GM23338 (cell line): ENCODE data around the gene STOM. TPM values are rescaled to one million over a fixed set of nuclear protein-coding genes. Genes with fewer than 3 reads are reported as not detected.

Source experiments
- ATAC-seq: fragments of 200-7000 bp; cut with Tn5 transposase; 3 replicates; pipeline ENCODE4 v1.9.1; 2020
- DNase-seq: peaks from one replicate; pipeline ENCODE4 v3.0.0-alpha.2; 2015; ENCODE audit warnings: low spot score
- H2AFZ ChIP-seq: fragments of 200-600 bp; sonication (generic); 2 replicates; pipeline ENCODE4 v1.8.0; 2016; ENCODE audit warnings: antibody characterized with exemption, mild to moderate bottlenecking, moderate library complexity
- H3F3A ChIP-seq: fragments of 200-600 bp; sonication (generic); replicated peaks from 2 replicates; pipeline ENCODE4 v1.8.0; 2017; ENCODE audit warnings: antibody characterized with exemption, mixed run types, low read depth
- H3K27ac ChIP-seq: fragments of 200-600 bp; sonication (generic); 2 replicates; pipeline ENCODE4 v1.6.1; 2016; ENCODE audit warnings: low read depth
- H3K27me3 ChIP-seq: fragments of 200-600 bp; sonication (generic); 2 replicates; pipeline ENCODE4 v1.8.0; 2016; ENCODE audit warnings: mild to moderate bottlenecking, mixed run types, moderate library complexity; ENCODE audit not compliant: insufficient read depth
- H3K36me3 ChIP-seq: fragments of 200-600 bp; sonication (generic); 2 replicates; pipeline ENCODE4 v1.8.0; 2016; ENCODE audit warnings: mild to moderate bottlenecking; ENCODE audit not compliant: insufficient read depth
- H3K4me1 ChIP-seq: fragments of 200-600 bp; sonication (generic); 2 replicates; pipeline ENCODE4 v1.8.0; 2016; ENCODE audit warnings: mild to moderate bottlenecking, moderate library complexity; ENCODE audit not compliant: insufficient read depth
- H3K4me2 ChIP-seq: fragments of 200-600 bp; sonication (generic); 2 replicates; pipeline ENCODE4 v1.7.1; 2017; ENCODE audit warnings: mixed run types
- H3K4me3 ChIP-seq: fragments of 200-600 bp; sonication (generic); 2 replicates; pipeline ENCODE4 v1.6.1; 2016; ENCODE audit warnings: mixed run types
- H3K79me2 ChIP-seq: fragments of 200-600 bp; sonication (generic); replicated peaks from 2 replicates; pipeline ENCODE4 v1.8.0; 2017; ENCODE audit warnings: mild to moderate bottlenecking; ENCODE audit not compliant: insufficient read depth
- H3K9me2 ChIP-seq: fragments of 200-600 bp; sonication (generic); 2 replicates; pipeline ENCODE4 v1.8.0; 2017; ENCODE audit not compliant: insufficient read depth
- H4K20me1 ChIP-seq: fragments of 200-600 bp; sonication (generic); replicated peaks from 2 replicates; pipeline ENCODE4 v1.8.0; 2017; ENCODE audit warnings: mild to moderate bottlenecking; ENCODE audit not compliant: insufficient read depth
- H3K27ac Mint-ChIP-seq: 2 replicates; pipeline ENCODE4 v1.8.0; 2020; ENCODE audit warnings: inconsistent platforms, mild to moderate bottlenecking, moderate library complexity, mixed read lengths
- H3K27me3 Mint-ChIP-seq: 3 replicates; pipeline ENCODE4 v1.8.0; 2022; ENCODE audit warnings: low read depth, mild to moderate bottlenecking, moderate library complexity, mixed read lengths, inconsistent platforms; ENCODE audit not compliant: insufficient read depth, poor library complexity
- H3K36me3 Mint-ChIP-seq: 3 replicates; pipeline ENCODE4 v1.8.0; 2021; ENCODE audit warnings: low read depth, mild to moderate bottlenecking, inconsistent platforms, moderate library complexity, mixed read lengths
- H3K4me1 Mint-ChIP-seq: 3 replicates; pipeline ENCODE4 v1.8.0; 2020; ENCODE audit warnings: mild to moderate bottlenecking, inconsistent platforms, mixed read lengths
- H3K4me3 Mint-ChIP-seq: 3 replicates; pipeline ENCODE4 v1.8.0; 2021; ENCODE audit warnings: moderate library complexity, mild to moderate bottlenecking, inconsistent platforms, mixed read lengths
- H3K9me3 Mint-ChIP-seq: 3 replicates; pipeline ENCODE4 v1.8.0; 2020; ENCODE audit warnings: moderate library complexity, mild to moderate bottlenecking, inconsistent platforms, mixed read lengths
- CREB1 ChIP-seq: fragments of 250-450 bp; sonication (Bioruptor Pico); IDR thresholded peaks from 2 replicates; pipeline ENCODE4 v1.5.0; 2020; ENCODE audit warnings: low read depth, mild to moderate bottlenecking, moderate library complexity
- ZNF331 ChIP-seq: fragments of 250-450 bp; sonication (Bioruptor Pico); IDR thresholded peaks from 2 replicates; pipeline ENCODE4 v1.5.0; 2020; ENCODE audit warnings: low read depth, mild to moderate bottlenecking, moderate library complexity
- polyA plus RNA-seq: library from polyadenylated mRNA; unstranded; fragments of >200 nt; fragmentation: Nextera tagmentation; extraction: Ambion mirVana; gene quantifications from 2 replicates; pipeline ENCODE4 v1.2.1, GENCODE V29; 2016
- total RNA-seq: library from RNA; depleted of rRNA; stranded (reverse); fragments of >200 nt; shearing (Covaris generic); gene quantifications from 2 replicates; pipeline ENCODE4 v1.2.3, GENCODE V29; 2014
- TF ChIP-seq, protein P1 (sequence below): IDR thresholded peaks from 2 replicates; pipeline ENCODE4 v1.6.1; 2016; ENCODE audit warnings: antibody characterized with exemption
- TF ChIP-seq, protein P2 (sequence below): fragments of 250-450 bp; sonication (Bioruptor Pico); IDR thresholded peaks from 2 replicates; pipeline ENCODE4 v1.5.0; 2020; ENCODE audit warnings: mild to moderate bottlenecking, moderate library complexity
- TF ChIP-seq, protein P3 (sequence below): IDR thresholded peaks from one replicate; pipeline ENCODE4 v1.6.1; 2018; ENCODE audit warnings: antibody characterized with exemption; ENCODE audit not compliant: unreplicated experiment

The STOM gene
- total and polyA plus RNA-seq, 2 experiments from 2014 or later: 29.4 to 51.1 TPM

DNA sequence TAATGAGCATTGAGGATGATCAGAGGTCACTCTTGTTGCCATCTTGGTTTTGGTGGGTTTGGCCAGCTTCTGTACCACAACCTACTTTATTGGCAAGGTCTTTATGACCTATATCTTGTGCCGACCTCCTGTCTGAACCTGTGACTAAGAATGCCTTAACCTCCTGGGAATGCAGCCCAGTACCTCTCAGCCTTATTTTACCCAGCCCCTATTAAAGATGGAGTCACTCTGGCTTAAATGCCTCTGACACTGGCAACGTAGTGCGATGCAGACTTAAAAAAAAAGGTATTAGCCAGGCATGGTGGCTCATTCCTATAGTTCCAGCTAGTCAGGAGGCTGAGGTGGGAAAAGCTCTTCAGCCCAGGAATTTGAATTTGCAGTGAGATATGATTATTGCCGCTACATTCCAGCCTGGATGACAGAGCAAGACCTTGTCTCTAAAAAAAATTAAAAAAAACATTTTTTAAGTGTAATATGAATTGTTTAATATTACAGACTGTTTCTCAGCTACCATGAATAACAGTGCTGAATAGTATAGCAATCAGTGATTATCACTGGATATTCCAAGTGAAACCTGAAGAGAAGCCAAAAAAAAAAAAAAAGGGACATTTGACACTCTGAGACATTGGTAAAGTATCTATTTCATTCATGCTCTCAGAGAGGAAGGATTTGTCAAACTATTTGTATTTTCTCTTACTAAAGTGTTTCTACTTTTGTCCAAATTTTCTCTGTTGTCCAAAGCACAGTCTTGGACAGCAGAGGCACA, 18.3 kb upstream of the STOM start:
- no peak overlapping the region for H3K4me3 Mint-ChIP-seq
- Histone ChIP-seq H4K20me1 (no peaks in the 10 kb centered on the region), H3K27me3 (no peaks in the 10 kb centered on the region), H2AFZ (no peak overlapping the region), H3K4me1 (peaks cover 14% of the 10 kb centered on the region), H3F3A (no peaks in the 10 kb centered on the region), H3K9me2 (no peaks in the 10 kb centered on the region), H3K79me2 (no peaks in the 10 kb centered on the region), H3K36me3 (no peaks in the 10 kb centered on the region), H3K4me2 (no peak overlapping the region), H3K27ac (no peak overlapping the region), H3K4me3 (no peak overlapping the region)
- TF ChIP-seq, protein P1, sequence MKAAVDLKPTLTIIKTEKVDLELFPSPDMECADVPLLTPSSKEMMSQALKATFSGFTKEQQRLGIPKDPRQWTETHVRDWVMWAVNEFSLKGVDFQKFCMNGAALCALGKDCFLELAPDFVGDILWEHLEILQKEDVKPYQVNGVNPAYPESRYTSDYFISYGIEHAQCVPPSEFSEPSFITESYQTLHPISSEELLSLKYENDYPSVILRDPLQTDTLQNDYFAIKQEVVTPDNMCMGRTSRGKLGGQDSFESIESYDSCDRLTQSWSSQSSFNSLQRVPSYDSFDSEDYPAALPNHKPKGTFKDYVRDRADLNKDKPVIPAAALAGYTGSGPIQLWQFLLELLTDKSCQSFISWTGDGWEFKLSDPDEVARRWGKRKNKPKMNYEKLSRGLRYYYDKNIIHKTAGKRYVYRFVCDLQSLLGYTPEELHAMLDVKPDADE: no peak
- TF ChIP-seq CREB1 (CRISPR knock-in tag) (no peak), ZNF331 (CRISPR knock-in tag) (no peak)
- TF ChIP-seq, protein P2, sequence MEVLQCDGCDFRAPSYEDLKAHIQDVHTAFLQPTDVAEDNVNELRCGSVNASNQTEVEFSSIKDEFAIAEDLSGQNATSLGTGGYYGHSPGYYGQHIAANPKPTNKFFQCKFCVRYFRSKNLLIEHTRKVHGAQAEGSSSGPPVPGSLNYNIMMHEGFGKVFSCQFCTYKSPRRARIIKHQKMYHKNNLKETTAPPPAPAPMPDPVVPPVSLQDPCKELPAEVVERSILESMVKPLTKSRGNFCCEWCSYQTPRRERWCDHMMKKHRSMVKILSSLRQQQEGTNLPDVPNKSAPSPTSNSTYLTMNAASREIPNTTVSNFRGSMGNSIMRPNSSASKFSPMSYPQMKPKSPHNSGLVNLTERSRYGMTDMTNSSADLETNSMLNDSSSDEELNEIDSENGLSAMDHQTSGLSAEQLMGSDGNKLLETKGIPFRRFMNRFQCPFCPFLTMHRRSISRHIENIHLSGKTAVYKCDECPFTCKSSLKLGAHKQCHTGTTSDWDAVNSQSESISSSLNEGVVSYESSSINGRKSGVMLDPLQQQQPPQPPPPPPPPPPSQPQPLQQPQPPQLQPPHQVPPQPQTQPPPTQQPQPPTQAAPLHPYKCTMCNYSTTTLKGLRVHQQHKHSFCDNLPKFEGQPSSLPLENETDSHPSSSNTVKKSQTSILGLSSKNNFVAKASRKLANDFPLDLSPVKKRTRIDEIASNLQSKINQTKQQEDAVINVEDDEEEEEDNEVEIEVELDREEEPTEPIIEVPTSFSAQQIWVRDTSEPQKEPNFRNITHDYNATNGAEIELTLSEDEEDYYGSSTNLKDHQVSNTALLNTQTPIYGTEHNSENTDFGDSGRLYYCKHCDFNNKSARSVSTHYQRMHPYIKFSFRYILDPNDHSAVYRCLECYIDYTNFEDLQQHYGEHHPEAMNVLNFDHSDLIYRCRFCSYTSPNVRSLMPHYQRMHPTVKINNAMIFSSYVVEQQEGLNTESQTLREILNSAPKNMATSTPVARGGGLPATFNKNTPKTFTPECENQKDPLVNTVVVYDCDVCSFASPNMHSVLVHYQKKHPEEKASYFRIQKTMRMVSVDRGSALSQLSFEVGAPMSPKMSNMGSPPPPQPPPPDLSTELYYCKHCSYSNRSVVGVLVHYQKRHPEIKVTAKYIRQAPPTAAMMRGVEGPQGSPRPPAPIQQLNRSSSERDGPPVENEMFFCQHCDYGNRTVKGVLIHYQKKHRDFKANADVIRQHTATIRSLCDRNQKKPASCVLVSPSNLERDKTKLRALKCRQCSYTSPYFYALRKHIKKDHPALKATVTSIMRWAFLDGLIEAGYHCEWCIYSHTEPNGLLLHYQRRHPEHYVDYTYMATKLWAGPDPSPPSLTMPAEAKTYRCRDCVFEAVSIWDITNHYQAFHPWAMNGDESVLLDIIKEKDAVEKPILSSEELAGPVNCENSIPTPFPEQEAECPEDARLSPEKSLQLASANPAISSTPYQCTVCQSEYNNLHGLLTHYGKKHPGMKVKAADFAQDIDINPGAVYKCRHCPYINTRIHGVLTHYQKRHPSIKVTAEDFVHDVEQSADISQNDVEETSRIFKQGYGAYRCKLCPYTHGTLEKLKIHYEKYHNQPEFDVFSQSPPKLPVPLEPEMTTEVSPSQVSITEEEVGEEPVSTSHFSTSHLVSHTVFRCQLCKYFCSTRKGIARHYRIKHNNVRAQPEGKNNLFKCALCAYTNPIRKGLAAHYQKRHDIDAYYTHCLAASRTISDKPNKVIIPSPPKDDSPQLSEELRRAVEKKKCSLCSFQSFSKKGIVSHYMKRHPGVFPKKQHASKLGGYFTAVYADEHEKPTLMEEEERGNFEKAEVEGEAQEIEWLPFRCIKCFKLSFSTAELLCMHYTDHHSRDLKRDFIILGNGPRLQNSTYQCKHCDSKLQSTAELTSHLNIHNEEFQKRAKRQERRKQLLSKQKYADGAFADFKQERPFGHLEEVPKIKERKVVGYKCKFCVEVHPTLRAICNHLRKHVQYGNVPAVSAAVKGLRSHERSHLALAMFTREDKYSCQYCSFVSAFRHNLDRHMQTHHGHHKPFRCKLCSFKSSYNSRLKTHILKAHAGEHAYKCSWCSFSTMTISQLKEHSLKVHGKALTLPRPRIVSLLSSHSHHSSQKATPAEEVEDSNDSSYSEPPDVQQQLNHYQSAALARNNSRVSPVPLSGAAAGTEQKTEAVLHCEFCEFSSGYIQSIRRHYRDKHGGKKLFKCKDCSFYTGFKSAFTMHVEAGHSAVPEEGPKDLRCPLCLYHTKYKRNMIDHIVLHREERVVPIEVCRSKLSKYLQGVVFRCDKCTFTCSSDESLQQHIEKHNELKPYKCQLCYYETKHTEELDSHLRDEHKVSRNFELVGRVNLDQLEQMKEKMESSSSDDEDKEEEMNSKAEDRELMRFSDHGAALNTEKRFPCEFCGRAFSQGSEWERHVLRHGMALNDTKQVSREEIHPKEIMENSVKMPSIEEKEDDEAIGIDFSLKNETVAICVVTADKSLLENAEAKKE (CRISPR knock-in tag): no peak
- TF ChIP-seq, protein P3, sequence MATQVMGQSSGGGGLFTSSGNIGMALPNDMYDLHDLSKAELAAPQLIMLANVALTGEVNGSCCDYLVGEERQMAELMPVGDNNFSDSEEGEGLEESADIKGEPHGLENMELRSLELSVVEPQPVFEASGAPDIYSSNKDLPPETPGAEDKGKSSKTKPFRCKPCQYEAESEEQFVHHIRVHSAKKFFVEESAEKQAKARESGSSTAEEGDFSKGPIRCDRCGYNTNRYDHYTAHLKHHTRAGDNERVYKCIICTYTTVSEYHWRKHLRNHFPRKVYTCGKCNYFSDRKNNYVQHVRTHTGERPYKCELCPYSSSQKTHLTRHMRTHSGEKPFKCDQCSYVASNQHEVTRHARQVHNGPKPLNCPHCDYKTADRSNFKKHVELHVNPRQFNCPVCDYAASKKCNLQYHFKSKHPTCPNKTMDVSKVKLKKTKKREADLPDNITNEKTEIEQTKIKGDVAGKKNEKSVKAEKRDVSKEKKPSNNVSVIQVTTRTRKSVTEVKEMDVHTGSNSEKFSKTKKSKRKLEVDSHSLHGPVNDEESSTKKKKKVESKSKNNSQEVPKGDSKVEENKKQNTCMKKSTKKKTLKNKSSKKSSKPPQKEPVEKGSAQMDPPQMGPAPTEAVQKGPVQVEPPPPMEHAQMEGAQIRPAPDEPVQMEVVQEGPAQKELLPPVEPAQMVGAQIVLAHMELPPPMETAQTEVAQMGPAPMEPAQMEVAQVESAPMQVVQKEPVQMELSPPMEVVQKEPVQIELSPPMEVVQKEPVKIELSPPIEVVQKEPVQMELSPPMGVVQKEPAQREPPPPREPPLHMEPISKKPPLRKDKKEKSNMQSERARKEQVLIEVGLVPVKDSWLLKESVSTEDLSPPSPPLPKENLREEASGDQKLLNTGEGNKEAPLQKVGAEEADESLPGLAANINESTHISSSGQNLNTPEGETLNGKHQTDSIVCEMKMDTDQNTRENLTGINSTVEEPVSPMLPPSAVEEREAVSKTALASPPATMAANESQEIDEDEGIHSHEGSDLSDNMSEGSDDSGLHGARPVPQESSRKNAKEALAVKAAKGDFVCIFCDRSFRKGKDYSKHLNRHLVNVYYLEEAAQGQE: no peak
- no peak for ATAC-seq
- peaks cover 6% of the 10 kb centered on the region for H3K27me3 Mint-ChIP-seq
- H3K9me3 Mint-ChIP-seq: no peaks in the 10 kb centered on the region
- no peak overlapping the region for H3K27ac Mint-ChIP-seq
- H3K4me1 Mint-ChIP-seq: peaks cover 26% of the 10 kb centered on the region
- H3K36me3 Mint-ChIP-seq: no peaks in the 10 kb centered on the region
- no peak for DNase-seq
